ENCODE results near the gene PLK1.

Gene PLK1

DNA sequence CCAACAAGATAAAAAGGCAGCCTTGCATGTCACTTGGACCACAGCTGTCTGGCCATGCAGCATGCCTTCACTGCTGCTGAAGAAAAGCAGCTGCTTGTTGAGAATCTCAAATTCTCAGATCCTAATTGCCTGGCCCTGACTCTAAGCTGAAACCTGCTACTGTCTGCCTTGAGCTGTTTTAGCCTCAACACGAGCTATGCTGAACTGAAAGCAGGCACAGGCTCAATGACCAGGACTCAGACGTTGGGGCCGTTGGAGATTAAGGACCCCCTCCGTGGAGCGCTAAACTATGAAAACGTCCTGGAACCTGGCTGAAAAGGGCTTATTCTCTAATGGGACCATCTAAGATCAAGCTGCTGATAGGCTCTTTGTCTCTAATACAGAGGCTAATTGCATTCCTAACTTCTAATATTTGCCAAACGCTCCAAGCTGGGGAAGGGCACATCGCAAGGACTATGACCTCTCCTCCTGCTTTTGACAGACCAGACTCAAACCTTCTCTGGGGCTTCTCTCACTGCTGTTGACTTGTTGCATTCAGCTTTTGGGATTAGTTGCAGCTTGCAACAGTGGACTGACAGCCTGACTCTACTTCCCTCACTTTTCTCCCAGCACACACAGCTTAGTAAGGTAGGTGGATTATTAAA is 4.6 kb upstream of the PLK1 start:
- Histone ChIP-seq H3K4me1 (ENCODE audit: control insufficient read depth in 1 of 2, insufficient read depth in 1 of 2, low read depth in 1 of 2, low read length in 1 of 2) (peaks cover 8 to 10% of the 10 kb centered on the region in 2 experiments), H3K27ac (no peak overlapping the region), H3K4me3 (ENCODE audit: low read depth in 1 of 2, low read length in 1 of 2) (no peak overlapping the region), H3K9me3 (no peaks in the 10 kb centered on the region), H3K27me3 (no peaks in the 10 kb centered on the region), H3K36me3 (peaks cover 61% of the 10 kb centered on the region)
- TF ChIP-seq, protein P1, sequence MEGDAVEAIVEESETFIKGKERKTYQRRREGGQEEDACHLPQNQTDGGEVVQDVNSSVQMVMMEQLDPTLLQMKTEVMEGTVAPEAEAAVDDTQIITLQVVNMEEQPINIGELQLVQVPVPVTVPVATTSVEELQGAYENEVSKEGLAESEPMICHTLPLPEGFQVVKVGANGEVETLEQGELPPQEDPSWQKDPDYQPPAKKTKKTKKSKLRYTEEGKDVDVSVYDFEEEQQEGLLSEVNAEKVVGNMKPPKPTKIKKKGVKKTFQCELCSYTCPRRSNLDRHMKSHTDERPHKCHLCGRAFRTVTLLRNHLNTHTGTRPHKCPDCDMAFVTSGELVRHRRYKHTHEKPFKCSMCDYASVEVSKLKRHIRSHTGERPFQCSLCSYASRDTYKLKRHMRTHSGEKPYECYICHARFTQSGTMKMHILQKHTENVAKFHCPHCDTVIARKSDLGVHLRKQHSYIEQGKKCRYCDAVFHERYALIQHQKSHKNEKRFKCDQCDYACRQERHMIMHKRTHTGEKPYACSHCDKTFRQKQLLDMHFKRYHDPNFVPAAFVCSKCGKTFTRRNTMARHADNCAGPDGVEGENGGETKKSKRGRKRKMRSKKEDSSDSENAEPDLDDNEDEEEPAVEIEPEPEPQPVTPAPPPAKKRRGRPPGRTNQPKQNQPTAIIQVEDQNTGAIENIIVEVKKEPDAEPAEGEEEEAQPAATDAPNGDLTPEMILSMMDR (IDR thresholded peaks at IDR 0.05): no peak

DNA sequence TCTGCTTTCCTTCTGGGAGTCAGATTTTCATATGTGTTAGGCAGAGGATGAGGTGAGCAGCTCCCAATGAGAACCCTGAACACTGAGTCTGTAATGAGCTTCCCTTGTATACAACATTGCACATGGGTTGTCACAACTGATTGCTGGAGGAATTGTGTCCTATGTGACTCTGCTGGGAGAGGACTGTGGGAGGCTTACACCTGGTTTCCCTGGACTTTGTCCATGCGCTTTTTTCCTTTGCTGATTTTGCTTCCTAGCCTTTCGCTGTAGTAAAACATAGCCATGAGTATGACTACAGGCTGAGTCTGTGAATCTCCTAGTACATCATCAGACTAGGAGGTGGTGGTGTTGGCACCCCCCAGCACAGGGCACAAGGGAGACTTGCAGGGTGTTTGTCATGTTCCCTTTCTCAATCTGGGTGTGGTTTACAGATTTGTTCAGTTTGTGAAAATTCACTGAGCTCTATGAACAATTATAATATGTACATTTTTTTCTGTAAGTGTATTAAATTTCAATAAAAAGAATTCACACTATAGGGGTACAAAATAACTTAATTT is 1.7 kb upstream of the PLK1 start:
- H3K27ac ChIP-seq: no peak overlapping the region
- H3K9me3 ChIP-seq: no peaks in the 10 kb centered on the region
- H3K36me3 ChIP-seq: peaks cover 48% of the 10 kb centered on the region
- H3K4me3 ChIP-seq (ENCODE audit: low read depth in 1 of 2, low read length in 1 of 2): no peak overlapping the region
- peaks cover 29 to 30% of the 10 kb centered on the region in 2 experiments for H3K4me1 ChIP-seq (ENCODE audit: control insufficient read depth in 1 of 2, insufficient read depth in 1 of 2, low read depth in 1 of 2, low read length in 1 of 2)
- H3K27me3 ChIP-seq: no peaks in the 10 kb centered on the region
- TF ChIP-seq, protein P1 (IDR thresholded peaks at IDR 0.05): no peak

DNA sequence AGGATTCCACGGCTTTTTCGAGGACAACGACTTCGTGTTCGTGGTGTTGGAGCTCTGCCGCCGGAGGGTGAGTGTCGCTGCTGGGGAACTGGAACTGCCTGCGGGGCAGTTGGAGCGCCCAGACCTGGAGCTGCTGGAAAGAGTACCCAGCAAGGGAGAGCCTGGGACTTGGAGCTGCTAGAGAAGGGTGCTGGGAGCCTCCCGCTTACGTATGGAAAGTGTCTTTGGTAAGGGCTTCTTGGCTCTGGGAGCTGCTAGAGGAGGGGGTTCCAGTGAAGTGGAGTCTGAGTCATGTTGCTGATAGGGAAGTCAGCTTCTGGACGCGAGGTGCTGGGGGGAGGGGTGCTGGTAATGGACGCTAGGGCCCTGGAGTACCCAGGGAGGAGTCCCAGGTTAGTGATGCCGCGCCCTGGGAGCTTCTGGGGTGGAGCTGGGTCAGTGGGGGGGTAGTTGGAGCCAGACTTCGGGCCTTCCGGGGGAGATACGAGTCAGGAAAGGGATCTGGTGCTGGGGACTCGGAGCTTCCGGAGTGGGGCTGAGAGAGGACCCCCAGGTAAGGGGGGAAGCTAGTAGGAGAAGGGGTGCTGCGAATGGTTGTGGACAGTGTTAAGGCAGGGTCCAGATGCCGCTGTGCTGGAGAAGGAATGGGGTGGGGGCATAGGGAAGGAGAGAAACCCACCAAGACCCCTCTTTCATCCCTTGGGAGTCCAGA is 741 bp downstream of the PLK1 start:
- TF ChIP-seq, protein P1 (IDR thresholded peaks at IDR 0.05): peak; percentile 5
- H3K36me3 ChIP-seq: peaks cover 46% of the 10 kb centered on the region
- peak overlapping the region; percentile 60 to 72 for H3K4me3 ChIP-seq (ENCODE audit: low read depth in 1 of 2, low read length in 1 of 2)
- peaks cover 33% of the 10 kb centered on the region in 2 experiments for H3K4me1 ChIP-seq (ENCODE audit: control insufficient read depth in 1 of 2, insufficient read depth in 1 of 2, low read depth in 1 of 2, low read length in 1 of 2)
- no peaks in the 10 kb centered on the region for H3K9me3 ChIP-seq
- peak overlapping the region; percentile 51 for H3K27ac ChIP-seq
- no peaks in the 10 kb centered on the region for H3K27me3 ChIP-seq

DNA sequence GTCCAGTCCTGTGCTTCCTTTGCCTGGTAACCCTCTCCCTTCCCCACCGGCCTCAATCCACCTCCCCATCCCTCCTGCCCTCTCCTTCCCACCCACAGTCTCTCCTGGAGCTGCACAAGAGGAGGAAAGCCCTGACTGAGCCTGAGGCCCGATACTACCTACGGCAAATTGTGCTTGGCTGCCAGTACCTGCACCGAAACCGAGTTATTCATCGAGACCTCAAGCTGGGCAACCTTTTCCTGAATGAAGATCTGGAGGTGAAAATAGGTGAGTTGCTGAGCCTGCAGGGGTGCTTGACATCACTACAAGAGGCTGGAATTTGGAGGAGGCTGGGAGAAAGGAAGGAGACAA is 1.3 kb downstream of the PLK1 start:
- Histone ChIP-seq H3K9me3 (no peaks in the 10 kb centered on the region), H3K27me3 (no peaks in the 10 kb centered on the region), H3K27ac (no peak overlapping the region), H3K4me3 (ENCODE audit: low read depth in 1 of 2, low read length in 1 of 2) (peak overlapping the region in 1 of 2 experiments; percentile 60), H3K4me1 (ENCODE audit: control insufficient read depth in 1 of 2, insufficient read depth in 1 of 2, low read depth in 1 of 2, low read length in 1 of 2) (peaks cover 33% of the 10 kb centered on the region in 2 experiments), H3K36me3 (peaks cover 44% of the 10 kb centered on the region)
- TF ChIP-seq, protein P1 (IDR thresholded peaks at IDR 0.05): peak; percentile 3

DNA sequence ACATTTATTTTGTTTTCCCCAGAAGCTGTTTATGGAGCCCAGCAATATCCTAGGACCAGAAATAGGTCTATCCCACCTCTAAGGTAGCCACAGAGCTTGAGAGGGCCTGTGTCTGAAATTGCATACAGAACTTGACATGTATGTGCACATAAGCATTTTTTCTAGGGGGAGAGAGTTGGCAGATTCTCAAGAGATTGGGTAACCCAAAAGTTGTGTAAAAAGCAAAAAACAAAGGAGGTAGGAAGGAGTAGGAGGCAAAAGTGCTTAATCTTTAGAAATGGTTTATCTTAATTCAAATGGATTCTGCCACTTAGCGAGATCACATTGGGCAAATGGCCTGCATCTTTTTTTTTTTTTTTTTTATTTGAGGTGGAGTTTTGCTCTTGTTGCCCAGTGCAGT is 3.5 kb downstream of the PLK1 start:
- Histone ChIP-seq H3K27ac (peak overlapping the region; percentile 2), H3K4me3 (ENCODE audit: low read depth in 1 of 2, low read length in 1 of 2) (no peak overlapping the region), H3K36me3 (peaks cover 55% of the 10 kb centered on the region), H3K27me3 (no peaks in the 10 kb centered on the region), H3K9me3 (no peaks in the 10 kb centered on the region), H3K4me1 (ENCODE audit: control insufficient read depth in 1 of 2, insufficient read depth in 1 of 2, low read depth in 1 of 2, low read length in 1 of 2) (peaks cover 33% of the 10 kb centered on the region in 2 experiments)
- TF ChIP-seq, protein P1 (IDR thresholded peaks at IDR 0.05): no peak

All from neutrophil (primary cell).